Liver (tissue), 9 donors: ENCODE data around the gene MYO10. TPM values are rescaled to one million over a fixed set of nuclear protein-coding genes. Genes with fewer than 3 reads are reported as not detected.

Experiments used
- DNase-seq: peaks from one replicate; pipeline ENCODE4 v3.0.0-alpha.2; 2017; ENCODE audit warnings: low spot score
- H3K27ac ChIP-seq, 2 donors: one replicate each; pipeline ENCODE4 v1.7.0; 2013; ENCODE audit warnings: inconsistent platforms in 2 of 2, low read length in 2 of 2, control low read depth in 1 of 2, low read depth in 1 of 2, mild to moderate bottlenecking in 1 of 2
- H3K27me3 ChIP-seq, 4 donors: one replicate each; pipeline versions ENCODE4 v1.6.1 to v1.7.0; 2013; ENCODE audit warnings: low read length in 3 of 4, inconsistent platforms in 1 of 4, mild to moderate bottlenecking in 1 of 4, moderate library complexity in 1 of 4; ENCODE audit not compliant: control insufficient read depth in 4 of 4, insufficient read depth in 4 of 4
- H3K36me3 ChIP-seq, 4 donors: one replicate each; pipeline versions ENCODE4 v1.6.1 to v1.7.0; 2013; ENCODE audit warnings: low read length in 3 of 4, mild to moderate bottlenecking in 3 of 4, low read depth in 1 of 4, moderate library complexity in 1 of 4; ENCODE audit not compliant: control insufficient read depth in 4 of 4, insufficient read depth in 3 of 4
- H3K4me1 ChIP-seq, 4 donors: one replicate each; pipeline versions ENCODE4 v1.6.1 to v1.7.0; 2013; ENCODE audit warnings: low read length in 3 of 4, mild to moderate bottlenecking in 3 of 4, moderate library complexity in 1 of 4; ENCODE audit not compliant: control insufficient read depth in 4 of 4, insufficient read depth in 4 of 4
- H3K4me3 ChIP-seq, 3 donors: one replicate each; pipeline versions ENCODE4 v1.6.1 to v1.7.0; 2013; ENCODE audit warnings: low read length in 3 of 3, control low read depth in 1 of 3, low read depth in 1 of 3, mild to moderate bottlenecking in 1 of 3
- H3K9ac ChIP-seq, 2 donors: one replicate each; pipeline ENCODE4 v1.7.0; 2013; ENCODE audit warnings: low read length in 2 of 2, mild to moderate bottlenecking in 2 of 2, moderate library complexity in 2 of 2, control low read depth in 1 of 2, low read depth in 1 of 2
- H3K9me3 ChIP-seq, 4 donors: one replicate each; pipeline versions ENCODE4 v1.6.1 to v1.7.0; 2013; ENCODE audit warnings: low read length in 3 of 4; ENCODE audit not compliant: control insufficient read depth in 4 of 4
- EGR1 ChIP-seq, 2 donors: IDR thresholded peaks; 2 replicates each; pipeline ENCODE4 v1.6.1; 2016 to 2018; ENCODE audit warnings: antibody characterized with exemption in 2 of 2, low read depth in 2 of 2
- FOXA1 ChIP-seq: IDR thresholded peaks from 2 replicates; pipeline ENCODE4 v1.6.1; 2016; ENCODE audit warnings: antibody characterized with exemption
- FOXA2 ChIP-seq: IDR thresholded peaks from 2 replicates; pipeline ENCODE4 v1.6.1; 2016; ENCODE audit warnings: antibody characterized with exemption
- HNF4A ChIP-seq, 2 donors: conservative IDR thresholded peaks; 2 replicates each; pipeline ENCODE4 v1.6.1; 2016; ENCODE audit warnings: antibody characterized with exemption in 2 of 2, mild to moderate bottlenecking in 2 of 2
- HNF4G ChIP-seq: IDR thresholded peaks from 2 replicates; pipeline ENCODE4 v1.6.1; 2016; ENCODE audit warnings: antibody characterized with exemption
- NR2F2 ChIP-seq: IDR thresholded peaks from 2 replicates; pipeline ENCODE4 v1.6.1; 2016; ENCODE audit warnings: antibody characterized with exemption
- RXRA ChIP-seq, 2 donors: IDR thresholded peaks; 2 replicates each; pipeline ENCODE4 v1.6.1; 2017 to 2018; ENCODE audit warnings: antibody characterized with exemption in 2 of 2, mild to moderate bottlenecking in 1 of 2
- TAF1 ChIP-seq: conservative IDR thresholded peaks from 2 replicates; pipeline ENCODE4 v1.6.1; 2016; ENCODE audit warnings: antibody characterized with exemption, mild to moderate bottlenecking
- WGBS: extraction: QIAGEN DNeasy Blood & Tissue Kit; methylation state at CpG from one replicate; pipeline ENCODE4 v1.1.7; 2013; 5-methylcytosine and 5-hydroxymethylcytosine counted together
- polyA plus RNA-seq, 2 donors: library from polyadenylated mRNA; stranded (reverse) in 1 of 2; unstranded in 1 of 2; fragments of 200-250 nt in 1 of 2; fragments of >200 nt in 1 of 2; fragmentation: Nextera tagmentation in 1 of 2; extraction: Ambion mirVana in 1 of 2; gene quantifications; one replicate each; pipeline versions ENCODE4 v1.2.1 to v1.2.3, GENCODE V29; 2013 to 2015
- total RNA-seq, 2 donors: library from RNA; depleted of rRNA; stranded (reverse); fragments of >200 nt; gene quantifications; one replicate each; pipeline ENCODE4 v1.2.3, GENCODE V29; 2014
- TF ChIP-seq, protein P1 (sequence below): IDR thresholded peaks from 2 replicates; pipeline ENCODE4 v1.6.1; 2016; ENCODE audit warnings: antibody characterized with exemption, mild to moderate bottlenecking
- TF ChIP-seq, protein P2 (sequence below): fragments of 150-350 bp; IDR thresholded peaks from 2 replicates; pipeline ENCODE4 v1.5.1; 2017; ENCODE audit warnings: improper control_type of control experiment, low read depth, low read length; ENCODE audit not compliant: missing input control
- TF ChIP-seq, protein P3 (sequence below): IDR thresholded peaks from 2 replicates; pipeline ENCODE4 v1.6.1; 2016; ENCODE audit warnings: antibody characterized with exemption
- TF ChIP-seq, protein P4 (sequence below): IDR thresholded peaks from 2 replicates; pipeline ENCODE4 v1.6.1; 2016; ENCODE audit warnings: antibody characterized with exemption
- donor health status: healthy.
- donor health status: healthy.
- donor health status: healthy.
- donor health status: healthy.
- donor health status: healthy.

Gene MYO10
- total and polyA plus RNA-seq, 4 donors: 4.3 to 15.3 (median 7.1) TPM

DNA sequence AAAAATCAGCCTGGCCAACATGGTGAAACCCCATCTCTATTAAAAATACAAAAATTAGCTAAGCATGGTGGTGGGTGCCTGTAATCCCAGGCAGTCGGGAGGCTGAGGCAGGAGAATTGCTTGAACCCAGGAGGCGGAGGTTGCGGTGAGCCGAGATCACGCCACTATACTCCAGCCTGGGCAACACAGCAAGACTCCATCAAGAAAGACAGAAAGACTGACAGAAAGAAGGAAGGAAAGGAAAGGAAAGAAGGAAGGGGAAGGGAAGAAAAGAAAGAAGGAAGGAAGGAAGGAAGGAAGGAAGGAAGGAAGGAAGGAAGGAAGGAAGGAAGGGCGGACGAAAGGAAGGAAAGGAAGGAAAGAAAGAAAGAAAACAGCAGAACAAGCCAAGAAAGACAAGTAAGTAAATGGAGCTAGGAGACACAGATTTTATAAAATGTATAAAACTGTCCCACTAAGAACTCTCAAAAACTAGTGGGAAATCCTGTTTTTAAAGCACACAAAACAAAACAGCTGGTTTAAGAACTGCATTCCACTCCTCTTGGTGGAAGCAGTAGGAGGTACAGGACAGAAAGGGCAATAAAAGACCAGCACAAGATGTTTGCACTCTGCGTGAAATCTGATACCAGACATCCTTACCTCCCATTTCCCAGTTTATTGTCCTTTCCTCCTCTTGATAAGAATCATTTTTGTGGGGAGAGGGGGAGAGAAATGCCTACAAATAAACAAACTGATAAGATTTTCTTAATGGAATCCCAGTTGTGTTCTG lies 46.7 kb downstream of the MYO10 start:
- DNase-seq: no peak
- Histone ChIP-seq H3K36me3 (no peaks in the 10 kb centered on the region), H3K9me3 (no peaks in the 10 kb centered on the region), H3K4me1 (no peaks in the 10 kb centered on the region), H3K9ac (no peak overlapping the region), H3K27me3 (peaks cover 0 to 4% (median 0%) of the 10 kb centered on the region in 4 donors), H3K4me3 (no peak overlapping the region), H3K27ac (no peak overlapping the region)
- TF ChIP-seq HNF4A (conservative IDR thresholded peaks at IDR 0.05): no peak
- TF ChIP-seq FOXA1: no peak
- TF ChIP-seq FOXA2: no peak
- no peak for TF ChIP-seq TAF1
- TF ChIP-seq, protein P1, sequence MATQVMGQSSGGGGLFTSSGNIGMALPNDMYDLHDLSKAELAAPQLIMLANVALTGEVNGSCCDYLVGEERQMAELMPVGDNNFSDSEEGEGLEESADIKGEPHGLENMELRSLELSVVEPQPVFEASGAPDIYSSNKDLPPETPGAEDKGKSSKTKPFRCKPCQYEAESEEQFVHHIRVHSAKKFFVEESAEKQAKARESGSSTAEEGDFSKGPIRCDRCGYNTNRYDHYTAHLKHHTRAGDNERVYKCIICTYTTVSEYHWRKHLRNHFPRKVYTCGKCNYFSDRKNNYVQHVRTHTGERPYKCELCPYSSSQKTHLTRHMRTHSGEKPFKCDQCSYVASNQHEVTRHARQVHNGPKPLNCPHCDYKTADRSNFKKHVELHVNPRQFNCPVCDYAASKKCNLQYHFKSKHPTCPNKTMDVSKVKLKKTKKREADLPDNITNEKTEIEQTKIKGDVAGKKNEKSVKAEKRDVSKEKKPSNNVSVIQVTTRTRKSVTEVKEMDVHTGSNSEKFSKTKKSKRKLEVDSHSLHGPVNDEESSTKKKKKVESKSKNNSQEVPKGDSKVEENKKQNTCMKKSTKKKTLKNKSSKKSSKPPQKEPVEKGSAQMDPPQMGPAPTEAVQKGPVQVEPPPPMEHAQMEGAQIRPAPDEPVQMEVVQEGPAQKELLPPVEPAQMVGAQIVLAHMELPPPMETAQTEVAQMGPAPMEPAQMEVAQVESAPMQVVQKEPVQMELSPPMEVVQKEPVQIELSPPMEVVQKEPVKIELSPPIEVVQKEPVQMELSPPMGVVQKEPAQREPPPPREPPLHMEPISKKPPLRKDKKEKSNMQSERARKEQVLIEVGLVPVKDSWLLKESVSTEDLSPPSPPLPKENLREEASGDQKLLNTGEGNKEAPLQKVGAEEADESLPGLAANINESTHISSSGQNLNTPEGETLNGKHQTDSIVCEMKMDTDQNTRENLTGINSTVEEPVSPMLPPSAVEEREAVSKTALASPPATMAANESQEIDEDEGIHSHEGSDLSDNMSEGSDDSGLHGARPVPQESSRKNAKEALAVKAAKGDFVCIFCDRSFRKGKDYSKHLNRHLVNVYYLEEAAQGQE: no peak
- TF ChIP-seq, protein P2, sequence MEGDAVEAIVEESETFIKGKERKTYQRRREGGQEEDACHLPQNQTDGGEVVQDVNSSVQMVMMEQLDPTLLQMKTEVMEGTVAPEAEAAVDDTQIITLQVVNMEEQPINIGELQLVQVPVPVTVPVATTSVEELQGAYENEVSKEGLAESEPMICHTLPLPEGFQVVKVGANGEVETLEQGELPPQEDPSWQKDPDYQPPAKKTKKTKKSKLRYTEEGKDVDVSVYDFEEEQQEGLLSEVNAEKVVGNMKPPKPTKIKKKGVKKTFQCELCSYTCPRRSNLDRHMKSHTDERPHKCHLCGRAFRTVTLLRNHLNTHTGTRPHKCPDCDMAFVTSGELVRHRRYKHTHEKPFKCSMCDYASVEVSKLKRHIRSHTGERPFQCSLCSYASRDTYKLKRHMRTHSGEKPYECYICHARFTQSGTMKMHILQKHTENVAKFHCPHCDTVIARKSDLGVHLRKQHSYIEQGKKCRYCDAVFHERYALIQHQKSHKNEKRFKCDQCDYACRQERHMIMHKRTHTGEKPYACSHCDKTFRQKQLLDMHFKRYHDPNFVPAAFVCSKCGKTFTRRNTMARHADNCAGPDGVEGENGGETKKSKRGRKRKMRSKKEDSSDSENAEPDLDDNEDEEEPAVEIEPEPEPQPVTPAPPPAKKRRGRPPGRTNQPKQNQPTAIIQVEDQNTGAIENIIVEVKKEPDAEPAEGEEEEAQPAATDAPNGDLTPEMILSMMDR: no peak
- no peak for TF ChIP-seq HNF4G
- TF ChIP-seq EGR1 (IDR thresholded peaks at IDR 0.05; ENCODE audit: low read depth in 2 of 2): no peak
- 76% methylated on average over 8 of the region's 8 CpGs for WGBS

DNA sequence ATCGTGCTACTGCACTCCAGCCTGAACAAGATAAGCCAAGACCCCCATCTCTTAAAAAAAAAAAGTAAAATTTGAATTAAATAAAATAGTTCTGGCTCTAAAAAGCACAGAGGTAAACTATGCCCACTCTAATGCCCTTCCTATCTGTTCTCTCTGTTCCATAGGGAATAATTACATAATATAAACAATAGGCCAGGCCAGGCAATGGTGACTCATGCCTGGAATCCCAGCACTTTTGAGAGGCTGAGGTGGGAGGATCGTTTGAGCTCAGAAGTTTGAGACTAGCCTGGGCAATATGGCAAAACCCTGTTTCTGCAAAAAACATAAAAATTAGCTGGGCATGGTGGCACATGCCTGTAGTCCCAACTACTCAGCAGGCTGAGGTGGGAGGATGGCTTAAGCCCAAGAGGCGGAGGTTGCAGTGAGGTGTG lies 47.4 kb downstream of the MYO10 start:
- no peak for DNase-seq
- Histone ChIP-seq H3K27me3 (peaks cover 0 to 4% (median 0%) of the 10 kb centered on the region in 4 donors), H3K36me3 (no peaks in the 10 kb centered on the region), H3K4me3 (no peak overlapping the region), H3K4me1 (no peaks in the 10 kb centered on the region), H3K9ac (no peak overlapping the region), H3K27ac (no peak overlapping the region), H3K9me3 (no peaks in the 10 kb centered on the region)
- 60% methylated on average over 3 of the region's 3 CpGs for WGBS
- TF ChIP-seq, protein P2: no peak
- TF ChIP-seq FOXA2: no peak
- no peak for TF ChIP-seq EGR1 (IDR thresholded peaks at IDR 0.05; ENCODE audit: low read depth in 2 of 2)
- TF ChIP-seq, protein P1: no peak
- TF ChIP-seq, protein P3, sequence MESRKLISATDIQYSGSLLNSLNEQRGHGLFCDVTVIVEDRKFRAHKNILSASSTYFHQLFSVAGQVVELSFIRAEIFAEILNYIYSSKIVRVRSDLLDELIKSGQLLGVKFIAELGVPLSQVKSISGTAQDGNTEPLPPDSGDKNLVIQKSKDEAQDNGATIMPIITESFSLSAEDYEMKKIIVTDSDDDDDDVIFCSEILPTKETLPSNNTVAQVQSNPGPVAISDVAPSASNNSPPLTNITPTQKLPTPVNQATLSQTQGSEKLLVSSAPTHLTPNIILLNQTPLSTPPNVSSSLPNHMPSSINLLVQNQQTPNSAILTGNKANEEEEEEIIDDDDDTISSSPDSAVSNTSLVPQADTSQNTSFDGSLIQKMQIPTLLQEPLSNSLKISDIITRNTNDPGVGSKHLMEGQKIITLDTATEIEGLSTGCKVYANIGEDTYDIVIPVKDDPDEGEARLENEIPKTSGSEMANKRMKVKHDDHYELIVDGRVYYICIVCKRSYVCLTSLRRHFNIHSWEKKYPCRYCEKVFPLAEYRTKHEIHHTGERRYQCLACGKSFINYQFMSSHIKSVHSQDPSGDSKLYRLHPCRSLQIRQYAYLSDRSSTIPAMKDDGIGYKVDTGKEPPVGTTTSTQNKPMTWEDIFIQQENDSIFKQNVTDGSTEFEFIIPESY: no peak
- TF ChIP-seq, protein P4, sequence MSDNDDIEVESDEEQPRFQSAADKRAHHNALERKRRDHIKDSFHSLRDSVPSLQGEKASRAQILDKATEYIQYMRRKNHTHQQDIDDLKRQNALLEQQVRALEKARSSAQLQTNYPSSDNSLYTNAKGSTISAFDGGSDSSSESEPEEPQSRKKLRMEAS: no peak
- TF ChIP-seq RXRA (IDR thresholded peaks at IDR 0.05): no peak
- no peak for TF ChIP-seq NR2F2
